Body of pancreas (tissue), 4 donors: ENCODE results near the gene RNF10.

Experiments
- CTCF ChIP-seq, 7 experiments: fragments of 450-650 bp in 4 of 7; fragments of 200-600 bp in 3 of 7; sonication (generic) in 3 of 7; IDR thresholded peaks; one replicate each; pipeline ENCODE4 v1.5.1; 2016 to 2019; ENCODE audit warnings: antibody characterized with exemption in 7 of 7
- POLR2A ChIP-seq, 3 donors: fragments of 450-650 bp; IDR thresholded peaks; one replicate each; pipeline ENCODE4 v1.6.1; 2016; ENCODE audit warnings: antibody characterized with exemption in 3 of 3, mild to moderate bottlenecking in 2 of 3

- no peak for TF ChIP-seq CTCF (IDR thresholded peaks at IDR 0.05)
- no peak for TF ChIP-seq POLR2A (IDR thresholded peaks at IDR 0.05)
Measured at GRCh38 chr12:120504587-120504986, 29.6 kb upstream of the RNF10 start.
